SHP77 (cell line): Measurements from ENCODE around the gene NRXN3.
A peak's percentile ranks its signal among the peaks of the same experiment; 100 is the strongest.

ENCODE experiments used
- DNase-seq, 2 experiments: peaks; one replicate each; lab custom pipeline; 2025; lab: John Stamatoyannopoulos, UW

Gene NRXN3

GRCh38 chr14:78170203-78170602 lies at the start of gene NRXN3:
NRXN3 (plus strand) TSS chr14:78170373; CDS start chr14:78243094, 72,721 bp downstream.
- no peak for DNase-seq

- DNase-seq = no peak
Measured at GRCh38 chr14:78122436-78122835, 47.7 kb upstream of the NRXN3 start.

GRCh38 chr14:78123650-78124253 lies 46.4 kb upstream of the NRXN3 start:
- no peak for DNase-seq

GRCh38 chr14:78127961-78128360 lies 42.2 kb upstream of the NRXN3 start:
- DNase-seq = no peak

GRCh38 chr14:78129375-78129774 lies 40.8 kb upstream of the NRXN3 start:
- no peak for DNase-seq

GRCh38 chr14:78130356-78130755 lies 39.8 kb upstream of the NRXN3 start:
- no peak for DNase-seq

GRCh38 chr14:78131201-78131600 lies 39.0 kb upstream of the NRXN3 start:
- DNase-seq = no peak

GRCh38 chr14:78131616-78132015 lies 38.6 kb upstream of the NRXN3 start:
- DNase-seq = no peak

GRCh38 chr14:78135450-78135891 lies 34.7 kb upstream of the NRXN3 start:
- no peak for DNase-seq

GRCh38 chr14:78136695-78137094 lies 33.5 kb upstream of the NRXN3 start:
- DNase-seq = no peak

GRCh38 chr14:78141590-78141989 lies 28.6 kb upstream of the NRXN3 start:
- no peak for DNase-seq

- DNase-seq = no peak
Measured at GRCh38 chr14:78142998-78143397, 27.2 kb upstream of the NRXN3 start.

GRCh38 chr14:78143489-78144145 lies 26.6 kb upstream of the NRXN3 start:
- DNase-seq = no peak

GRCh38 chr14:78152201-78153063 lies 17.7 kb upstream of the NRXN3 start:
- DNase-seq = no peak

- no peak for DNase-seq
Measured at GRCh38 chr14:78153064-78153341, 17.2 kb upstream of the NRXN3 start.

GRCh38 chr14:78154827-78155226 lies 15.3 kb upstream of the NRXN3 start:
- DNase-seq = no peak

- no peak for DNase-seq
Measured at GRCh38 chr14:78156196-78156595, 14.0 kb upstream of the NRXN3 start.

- no peak for DNase-seq
Measured at GRCh38 chr14:78157494-78158437, 12.4 kb upstream of the NRXN3 start.

GRCh38 chr14:78162202-78162601 lies 8.0 kb upstream of the NRXN3 start:
- no peak for DNase-seq

- peak; percentile 10 to 12 for DNase-seq
Measured at GRCh38 chr14:78164226-78164853, 5.8 kb upstream of the NRXN3 start.

GRCh38 chr14:78172428-78172827 lies 2.3 kb downstream of the NRXN3 start:
- DNase-seq = no peak
